KMS-11 (cell line): Measurements from ENCODE around the gene DNLZ.

Experiments used
- H2AFZ ChIP-seq: fragments of 200-600 bp; sonication (generic); 2 replicates; pipeline ENCODE4 v1.6.1; 2016; ENCODE audit warnings: antibody characterized with exemption, mixed run types, low read depth
- H3K27ac ChIP-seq: fragments of 200-600 bp; sonication (generic); 2 replicates; pipeline ENCODE4 v1.6.1; 2016; ENCODE audit warnings: mild to moderate bottlenecking, mixed run types
- H3K27me3 ChIP-seq: fragments of 200-600 bp; sonication (generic); 2 replicates; pipeline ENCODE4 v1.6.1; 2017; ENCODE audit warnings: mild to moderate bottlenecking, low read depth, mixed run types, moderate library complexity; ENCODE audit not compliant: insufficient read depth
- H3K36me3 ChIP-seq: fragments of 200-600 bp; sonication (generic); 2 replicates; pipeline ENCODE4 v1.6.1; 2017; ENCODE audit warnings: mild to moderate bottlenecking, mixed run types; ENCODE audit not compliant: insufficient read depth
- H3K4me1 ChIP-seq: fragments of 200-600 bp; sonication (generic); 2 replicates; pipeline ENCODE4 v1.6.1; 2016; ENCODE audit warnings: mild to moderate bottlenecking, low read depth, mixed run types; ENCODE audit not compliant: poor library complexity, severe bottlenecking
- H3K4me2 ChIP-seq: fragments of 200-600 bp; sonication (generic); 2 replicates; pipeline ENCODE4 v1.7.0; 2016; ENCODE audit warnings: mild to moderate bottlenecking, mixed run types
- H3K4me3 ChIP-seq: fragments of 200-600 bp; sonication (generic); IDR thresholded peaks from 2 replicates; pipeline ENCODE4 v1.6.1; 2017; ENCODE audit warnings: low read depth, low read length, mixed read lengths; ENCODE audit not compliant: insufficient read depth
- H3K79me2 ChIP-seq: fragments of 200-600 bp; sonication (generic); 2 replicates; pipeline ENCODE4 v1.6.1; 2016; ENCODE audit warnings: low read depth, mixed run types; ENCODE audit not compliant: insufficient read depth
- H3K9ac ChIP-seq: fragments of 200-600 bp; sonication (generic); 2 replicates; pipeline ENCODE4 v1.6.1; 2016; ENCODE audit warnings: mild to moderate bottlenecking, mixed run types
- H4K20me1 ChIP-seq: fragments of 200-600 bp; sonication (generic); 2 replicates; pipeline ENCODE4 v1.6.1; 2016; ENCODE audit warnings: mild to moderate bottlenecking, mixed run types; ENCODE audit not compliant: insufficient read depth
- TF ChIP-seq, protein P1 (sequence below): fragments of 200-600 bp; sonication (generic); conservative IDR thresholded peaks from 2 replicates; pipeline ENCODE4 v1.6.1; 2017; ENCODE audit warnings: low read depth, mild to moderate bottlenecking, antibody characterized with exemption, low read length, moderate library complexity, mixed read lengths

The DNLZ gene

GRCh38 chr9:136355616-136356557 is 7.7 kb downstream of the DNLZ start:
- no peak overlapping the region for H2AFZ ChIP-seq
- no peaks in the 10 kb centered on the region for H3K4me1 ChIP-seq
- H3K79me2 ChIP-seq = no peaks in the 10 kb centered on the region
- no peak overlapping the region for H3K4me3 ChIP-seq
- no peak overlapping the region for H3K27ac ChIP-seq
- TF ChIP-seq, protein P1, sequence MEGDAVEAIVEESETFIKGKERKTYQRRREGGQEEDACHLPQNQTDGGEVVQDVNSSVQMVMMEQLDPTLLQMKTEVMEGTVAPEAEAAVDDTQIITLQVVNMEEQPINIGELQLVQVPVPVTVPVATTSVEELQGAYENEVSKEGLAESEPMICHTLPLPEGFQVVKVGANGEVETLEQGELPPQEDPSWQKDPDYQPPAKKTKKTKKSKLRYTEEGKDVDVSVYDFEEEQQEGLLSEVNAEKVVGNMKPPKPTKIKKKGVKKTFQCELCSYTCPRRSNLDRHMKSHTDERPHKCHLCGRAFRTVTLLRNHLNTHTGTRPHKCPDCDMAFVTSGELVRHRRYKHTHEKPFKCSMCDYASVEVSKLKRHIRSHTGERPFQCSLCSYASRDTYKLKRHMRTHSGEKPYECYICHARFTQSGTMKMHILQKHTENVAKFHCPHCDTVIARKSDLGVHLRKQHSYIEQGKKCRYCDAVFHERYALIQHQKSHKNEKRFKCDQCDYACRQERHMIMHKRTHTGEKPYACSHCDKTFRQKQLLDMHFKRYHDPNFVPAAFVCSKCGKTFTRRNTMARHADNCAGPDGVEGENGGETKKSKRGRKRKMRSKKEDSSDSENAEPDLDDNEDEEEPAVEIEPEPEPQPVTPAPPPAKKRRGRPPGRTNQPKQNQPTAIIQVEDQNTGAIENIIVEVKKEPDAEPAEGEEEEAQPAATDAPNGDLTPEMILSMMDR = no peak
- H4K20me1 ChIP-seq = no peaks in the 10 kb centered on the region
- H3K4me2 ChIP-seq = no peak overlapping the region
- H3K27me3 ChIP-seq = peaks cover 52% of the 10 kb centered on the region
- no peaks in the 10 kb centered on the region for H3K36me3 ChIP-seq
- no peak overlapping the region for H3K9ac ChIP-seq

DNA sequence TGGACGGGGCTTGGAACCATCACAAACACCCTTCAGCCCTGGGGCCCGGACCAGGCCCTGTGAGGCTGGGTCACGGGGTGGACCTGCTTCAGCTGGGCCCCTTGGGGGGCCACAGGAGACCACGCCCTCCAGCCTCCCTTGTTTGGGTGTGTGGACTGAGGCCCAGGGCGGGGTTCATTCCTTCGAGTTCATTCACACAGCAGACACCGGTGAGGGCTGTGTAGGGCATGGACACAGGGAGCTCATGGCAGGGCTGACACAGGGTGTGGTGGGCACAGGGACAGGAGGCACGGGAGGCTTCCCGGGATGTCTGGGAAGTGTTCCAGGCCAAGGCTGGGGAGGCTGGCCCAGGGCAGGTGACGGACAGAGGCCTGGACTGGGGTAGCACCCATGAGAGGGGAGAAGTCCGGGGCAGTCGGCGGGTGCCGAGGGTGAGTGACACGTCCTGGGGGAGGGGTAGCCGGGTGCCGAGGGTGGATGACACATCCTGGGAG is 8.9 kb downstream of the DNLZ start:
- no peaks in the 10 kb centered on the region for H4K20me1 ChIP-seq
- H3K27me3 ChIP-seq = peaks cover 64% of the 10 kb centered on the region
- H3K4me1 ChIP-seq = no peaks in the 10 kb centered on the region
- no peak overlapping the region for H3K9ac ChIP-seq
- H3K79me2 ChIP-seq = no peaks in the 10 kb centered on the region
- no peak overlapping the region for H3K4me3 ChIP-seq
- no peaks in the 10 kb centered on the region for H3K36me3 ChIP-seq
- no peak overlapping the region for H2AFZ ChIP-seq
- no peak overlapping the region for H3K4me2 ChIP-seq
- H3K27ac ChIP-seq = no peak overlapping the region
- TF ChIP-seq, protein P1 = no peak

DNA sequence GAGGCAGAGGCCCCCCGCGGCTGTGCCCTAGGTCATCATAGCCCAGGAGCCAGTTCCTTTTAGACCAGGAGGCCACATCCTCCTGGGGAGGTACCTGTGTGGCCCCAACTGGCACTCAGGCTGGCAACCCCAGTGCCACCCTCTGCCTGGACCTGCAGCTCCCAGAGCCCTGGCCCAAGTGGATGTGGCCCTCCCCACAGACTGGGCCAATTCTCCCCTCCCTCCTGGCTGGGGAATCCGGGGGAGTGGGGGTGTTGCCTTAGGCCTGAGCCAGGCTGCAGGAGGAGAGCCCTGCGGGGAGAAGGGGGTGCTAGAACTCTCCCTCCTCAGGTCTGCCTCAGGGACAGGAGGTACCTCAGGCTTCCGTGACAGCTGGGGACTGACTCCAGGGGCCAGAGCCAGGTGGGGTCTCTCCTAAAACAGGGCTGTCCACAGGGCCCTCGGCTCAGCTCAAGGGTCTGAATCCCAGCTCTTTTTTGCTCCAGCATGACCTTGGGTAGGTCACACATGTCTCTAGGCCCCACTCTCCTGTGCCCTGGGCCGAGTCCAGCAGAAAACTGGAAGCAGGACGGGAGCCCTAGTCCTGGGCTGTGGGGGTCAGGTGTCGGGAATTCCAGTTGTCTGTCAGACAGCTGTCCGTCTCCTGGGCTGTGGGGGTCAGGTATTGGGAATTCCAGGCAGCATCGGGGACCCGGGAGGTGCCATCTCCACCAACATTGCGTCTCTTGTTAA is 9.6 kb downstream of the DNLZ start:
- Histone ChIP-seq H4K20me1 (no peaks in the 10 kb centered on the region), H3K27me3 (peaks cover 72% of the 10 kb centered on the region), H3K4me3 (no peak overlapping the region), H2AFZ (no peak overlapping the region), H3K27ac (no peak overlapping the region), H3K79me2 (no peaks in the 10 kb centered on the region), H3K4me2 (no peak overlapping the region), H3K4me1 (no peaks in the 10 kb centered on the region), H3K36me3 (no peaks in the 10 kb centered on the region), H3K9ac (no peak overlapping the region)
- TF ChIP-seq, protein P1 = no peak

DNA sequence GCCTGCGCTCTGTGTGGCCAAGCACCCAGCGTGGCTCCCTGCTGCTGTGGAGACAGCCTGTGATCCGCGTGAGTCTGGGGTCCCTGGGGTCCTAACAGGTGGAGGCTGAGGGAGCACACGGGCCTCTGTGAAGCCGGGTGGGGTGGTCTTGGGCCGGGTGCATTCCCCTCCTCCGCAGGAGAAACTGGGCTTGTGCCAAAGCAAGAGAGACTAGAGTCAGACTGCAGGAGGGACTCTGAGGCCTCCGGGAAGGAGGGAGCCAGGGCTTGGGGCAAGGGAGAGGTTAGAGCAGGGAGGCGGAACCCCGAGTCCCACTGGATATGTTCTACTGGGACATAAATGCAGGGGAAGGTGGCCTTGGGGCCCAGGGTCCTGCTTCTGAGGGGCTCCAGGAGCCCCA is 10.5 kb downstream of the DNLZ start:
- Histone ChIP-seq H3K4me1 (no peaks in the 10 kb centered on the region), H3K27ac (no peak overlapping the region), H3K27me3 (peaks cover 79% of the 10 kb centered on the region), H2AFZ (no peak overlapping the region), H3K36me3 (no peaks in the 10 kb centered on the region), H3K79me2 (no peaks in the 10 kb centered on the region), H4K20me1 (no peaks in the 10 kb centered on the region), H3K4me2 (no peak overlapping the region), H3K4me3 (no peak overlapping the region), H3K9ac (no peak overlapping the region)
- TF ChIP-seq, protein P1 = no peak
